HUES64 (cell line): ENCODE results near the gene SUMO3.

Experiments
- H3K27ac ChIP-seq: 2 replicates; pipeline ENCODE4 v1.7.0; 2013; ENCODE audit warnings: low read depth, low read length, inconsistent platforms
- H3K27me3 ChIP-seq: 2 replicates; pipeline ENCODE4 v1.6.1; 2013; ENCODE audit warnings: mild to moderate bottlenecking, low read length; ENCODE audit not compliant: insufficient read depth
- H3K36me3 ChIP-seq: 2 replicates; pipeline ENCODE4 v1.6.1; 2013; ENCODE audit warnings: mild to moderate bottlenecking, low read length; ENCODE audit not compliant: insufficient read depth
- H3K4me1 ChIP-seq: 2 replicates; pipeline ENCODE4 v1.6.1; 2013; ENCODE audit warnings: mild to moderate bottlenecking, low read length, moderate library complexity; ENCODE audit not compliant: insufficient read depth
- H3K4me3 ChIP-seq: 2 replicates; pipeline ENCODE4 v1.5.1; 2013; ENCODE audit warnings: mild to moderate bottlenecking, low read length, moderate library complexity
- H3K9ac ChIP-seq: 2 replicates; pipeline ENCODE4 v1.6.1; 2013; ENCODE audit warnings: mild to moderate bottlenecking, low read depth, low read length
- H3K9me3 ChIP-seq: 2 replicates; pipeline ENCODE4 v1.6.1; 2013; ENCODE audit warnings: low read depth, low read length; ENCODE audit not compliant: insufficient read depth
- WGBS: fragments of 150-250, 120-280 bp; methylation state at CpG from one replicate; pipeline ENCODE4 v1.1.7; 2013; ENCODE audit warnings: missing lambda C conversion rate; 5-methylcytosine and 5-hydroxymethylcytosine counted together

The SUMO3 gene

DNA sequence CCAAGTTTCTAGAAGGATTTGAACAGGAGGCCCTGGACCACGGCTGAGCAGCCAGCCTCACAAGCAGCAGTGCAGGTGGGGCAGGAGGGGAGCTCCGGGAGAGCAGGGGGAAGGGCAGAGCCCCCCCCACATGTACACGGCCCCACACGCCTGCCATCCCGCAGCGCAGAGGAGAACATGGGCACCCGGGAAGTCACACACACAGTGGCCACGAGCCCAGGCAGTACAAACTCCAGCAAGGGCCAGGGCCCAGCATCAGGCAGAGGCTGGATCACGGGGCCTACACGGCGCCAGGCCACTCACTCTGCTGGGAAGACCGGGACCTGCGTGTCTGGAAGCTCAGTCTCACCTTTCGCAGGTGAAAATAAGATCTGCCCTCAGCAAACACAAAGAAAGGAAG lies 5.2 kb downstream of the SUMO3 start:
- H3K4me3 ChIP-seq = no peak overlapping the region
- H3K36me3 ChIP-seq = peaks cover 52% of the 10 kb centered on the region
- H3K9me3 ChIP-seq = no peaks in the 10 kb centered on the region
- no peak overlapping the region for H3K9ac ChIP-seq
- H3K27ac ChIP-seq = no peak overlapping the region
- no peaks in the 10 kb centered on the region for H3K27me3 ChIP-seq
- WGBS = 91% methylated on average over 14 of the region's 14 CpGs
- H3K4me1 ChIP-seq = 0 out of 2 replicates have a peak, but pooled peaks cover 6% of the 10 kb centered on the region

DNA sequence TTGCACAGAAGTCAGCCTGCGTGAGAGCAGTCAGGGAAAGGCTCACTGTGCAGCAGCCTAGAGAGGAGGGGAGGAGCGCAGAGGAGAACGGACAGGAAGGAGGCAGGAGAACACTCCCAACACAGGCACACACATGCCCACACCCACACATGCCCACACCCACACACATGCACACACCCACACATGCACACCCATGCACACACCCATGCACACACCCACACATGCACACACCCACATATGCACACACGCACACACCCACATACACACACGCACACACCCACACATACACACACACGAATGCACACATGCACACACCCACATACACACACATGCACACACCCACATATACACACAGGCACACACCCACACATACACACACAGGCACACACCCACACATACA lies 7.1 kb downstream of the SUMO3 start:
- Histone ChIP-seq H3K36me3 (peaks cover 68% of the 10 kb centered on the region), H3K9ac (no peak overlapping the region)
- WGBS = 95% methylated on average over 6 of the region's 6 CpGs

DNA sequence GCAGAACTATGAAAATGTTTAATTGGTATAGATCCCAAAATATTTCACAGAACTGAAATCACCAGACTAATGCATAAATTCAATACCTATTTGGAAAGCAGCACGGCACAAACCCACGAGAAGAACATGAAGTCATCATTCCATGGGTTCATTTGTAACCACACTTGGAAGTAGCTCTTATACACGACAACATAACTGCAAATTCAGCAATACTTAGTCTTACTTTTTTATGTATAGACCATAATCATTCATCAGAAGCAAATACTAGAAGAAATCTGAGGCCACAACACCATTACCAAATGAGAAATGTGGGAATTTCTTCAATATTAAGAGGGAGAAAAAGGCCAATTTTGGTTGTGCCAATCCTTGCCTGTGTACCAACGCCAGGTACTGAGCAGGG lies 12.0 kb downstream of the SUMO3 start:
- 87% methylated on average over 4 of the region's 4 CpGs for WGBS
- no peak overlapping the region for H3K27ac ChIP-seq
- peaks cover 76% of the 10 kb centered on the region for H3K36me3 ChIP-seq

More for the DNA sequence above, 7.1 kb downstream of the SUMO3 start:
- Histone ChIP-seq H3K27me3 (no peaks in the 10 kb centered on the region), H3K9me3 (no peaks in the 10 kb centered on the region), H3K27ac (no peak overlapping the region), H3K4me1 (0 out of 2 replicates have a peak, but pooled peaks cover 6% of the 10 kb centered on the region), H3K4me3 (no peak overlapping the region)

DNA sequence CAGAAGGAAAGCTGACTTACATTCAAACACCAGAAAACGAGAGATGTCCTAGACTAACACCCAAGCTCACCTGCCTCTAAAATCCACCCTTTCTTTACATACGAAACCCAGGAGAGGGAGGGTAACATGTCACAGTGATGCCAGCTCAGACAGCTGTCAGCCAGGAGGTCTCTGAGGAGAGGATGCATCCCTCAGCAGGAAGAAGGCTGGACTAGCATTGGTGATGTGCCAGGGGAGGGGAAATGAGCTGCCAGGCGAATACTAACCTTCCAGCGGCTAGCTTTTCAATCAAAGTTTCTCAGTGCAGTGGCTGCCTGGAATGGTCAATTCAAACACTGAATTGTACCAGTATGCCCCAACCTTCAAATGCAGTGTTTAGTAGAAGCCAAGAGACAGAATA lies 12.6 kb downstream of the SUMO3 start:
- Histone ChIP-seq H3K36me3 (peaks cover 71% of the 10 kb centered on the region), H3K27ac (no peak overlapping the region), H3K9ac (no peak overlapping the region), H3K9me3 (no peaks in the 10 kb centered on the region), H3K4me3 (no peak overlapping the region), H3K4me1 (peaks cover 12% of the 10 kb centered on the region; the same call in 1 of the 2 replicates), H3K27me3 (no peaks in the 10 kb centered on the region)
- WGBS = 96% methylated on average over 4 of the region's 4 CpGs

More for the DNA sequence above, 12.0 kb downstream of the SUMO3 start:
- peaks cover 8% of the 10 kb centered on the region; the same call in 1 of the 2 replicates for H3K4me1 ChIP-seq
- no peaks in the 10 kb centered on the region for H3K27me3 ChIP-seq
- no peak overlapping the region for H3K4me3 ChIP-seq
- no peaks in the 10 kb centered on the region for H3K9me3 ChIP-seq
- no peak overlapping the region for H3K9ac ChIP-seq

DNA sequence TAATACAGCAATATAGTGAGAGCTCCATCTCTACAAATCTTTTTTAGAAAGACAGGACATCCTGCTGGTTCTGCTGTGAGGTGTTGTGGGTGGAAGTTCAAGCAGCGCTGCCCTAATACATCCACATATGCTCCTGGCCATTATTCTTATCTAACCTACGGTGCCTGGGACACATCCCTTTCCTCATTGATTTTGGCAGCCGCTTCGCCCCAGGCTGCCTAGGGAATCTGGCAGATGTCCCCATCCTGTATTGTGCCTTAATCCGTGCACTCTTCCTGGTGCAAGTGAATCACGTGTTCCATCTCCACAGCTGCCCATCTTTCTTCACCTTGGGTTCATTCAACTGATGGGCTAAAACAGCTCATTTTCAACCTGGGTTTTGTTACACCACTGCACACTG lies 13.1 kb downstream of the SUMO3 start:
- Histone ChIP-seq H3K9ac (no peak overlapping the region), H3K27me3 (no peaks in the 10 kb centered on the region), H3K36me3 (peaks cover 71% of the 10 kb centered on the region), H3K9me3 (no peaks in the 10 kb centered on the region), H3K4me3 (no peak overlapping the region), H3K4me1 (peaks cover 16% of the 10 kb centered on the region; the same call in 1 of the 2 replicates), H3K27ac (no peak overlapping the region)
- 94% methylated on average over 6 of the region's 6 CpGs for WGBS

DNA sequence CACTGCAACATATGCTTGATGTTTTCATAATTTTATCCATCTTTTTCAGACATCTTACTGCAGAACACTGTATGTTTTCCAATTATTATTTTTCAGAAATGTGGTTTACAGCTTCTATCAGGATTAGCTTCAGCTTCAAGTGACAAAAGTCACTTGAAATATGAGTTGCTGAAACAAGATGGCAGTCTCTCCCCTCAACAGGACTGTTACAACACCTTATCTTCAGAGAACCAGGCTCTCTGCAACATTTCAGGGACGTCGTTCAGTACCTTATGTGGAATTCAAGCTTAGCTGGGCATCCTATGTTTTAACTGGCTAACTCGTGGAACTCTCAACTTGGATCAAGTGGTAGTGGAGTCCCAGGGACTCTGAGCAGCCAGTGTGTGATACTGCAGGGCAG lies 14.2 kb downstream of the SUMO3 start:
- Histone ChIP-seq H3K36me3 (peaks cover 71% of the 10 kb centered on the region), H3K9me3 (no peaks in the 10 kb centered on the region)
- 91% methylated on average over 3 of the region's 3 CpGs for WGBS

DNA sequence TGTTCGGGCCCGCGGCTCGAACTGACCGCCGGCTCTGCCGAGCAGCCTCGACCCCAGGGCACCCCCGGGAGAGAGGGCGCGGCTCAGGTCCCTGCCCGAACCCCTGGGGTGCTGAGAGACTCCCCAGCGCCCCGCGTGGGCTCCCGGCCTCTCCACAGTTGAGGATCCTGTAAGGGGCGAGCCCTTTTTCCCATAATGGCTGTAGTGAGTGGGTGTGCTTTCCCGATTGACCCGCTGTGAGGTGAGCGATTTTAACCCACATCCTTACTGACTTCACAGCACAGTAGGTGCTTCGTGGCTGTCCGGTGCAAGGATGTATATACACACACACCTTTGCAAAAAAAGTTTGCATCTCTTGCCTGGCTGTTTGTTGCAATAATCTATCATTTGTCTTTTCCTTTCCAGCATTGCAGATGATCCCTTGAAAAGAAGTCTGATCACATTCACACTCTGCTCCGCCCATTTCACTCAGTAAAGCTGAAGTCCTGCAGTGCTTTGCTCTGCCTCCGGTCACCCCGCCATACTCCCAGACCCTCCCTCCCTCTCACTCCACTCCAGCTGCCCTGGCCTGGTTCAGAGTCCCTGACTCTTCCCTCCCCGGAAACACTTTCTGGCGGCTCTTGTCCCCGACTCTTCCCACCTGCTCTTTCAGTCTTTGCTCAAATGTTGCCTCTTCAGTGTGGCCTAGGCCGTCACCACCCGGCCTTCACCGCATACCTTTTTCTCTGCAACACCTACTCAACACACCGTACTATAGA lies 15.3 kb downstream of the SUMO3 start:
- peak overlapping the region; percentile 87 for H3K27ac ChIP-seq
- peaks cover 72% of the 10 kb centered on the region for H3K36me3 ChIP-seq
- H3K4me1 ChIP-seq = peaks cover 18% of the 10 kb centered on the region; the same call in 1 of the 2 replicates
- no peaks in the 10 kb centered on the region for H3K27me3 ChIP-seq
- peak overlapping the region; percentile 91 for H3K9ac ChIP-seq
- 17% methylated on average over 32 of the region's 32 CpGs for WGBS
- peak overlapping the region; percentile 96 for H3K4me3 ChIP-seq
- no peaks in the 10 kb centered on the region for H3K9me3 ChIP-seq

More for the DNA sequence above, 14.2 kb downstream of the SUMO3 start:
- H3K27ac ChIP-seq = no peak overlapping the region
- H3K4me3 ChIP-seq = no peak overlapping the region
- peaks cover 18% of the 10 kb centered on the region; the same call in 1 of the 2 replicates for H3K4me1 ChIP-seq
- no peaks in the 10 kb centered on the region for H3K27me3 ChIP-seq
- H3K9ac ChIP-seq = no peak overlapping the region

DNA sequence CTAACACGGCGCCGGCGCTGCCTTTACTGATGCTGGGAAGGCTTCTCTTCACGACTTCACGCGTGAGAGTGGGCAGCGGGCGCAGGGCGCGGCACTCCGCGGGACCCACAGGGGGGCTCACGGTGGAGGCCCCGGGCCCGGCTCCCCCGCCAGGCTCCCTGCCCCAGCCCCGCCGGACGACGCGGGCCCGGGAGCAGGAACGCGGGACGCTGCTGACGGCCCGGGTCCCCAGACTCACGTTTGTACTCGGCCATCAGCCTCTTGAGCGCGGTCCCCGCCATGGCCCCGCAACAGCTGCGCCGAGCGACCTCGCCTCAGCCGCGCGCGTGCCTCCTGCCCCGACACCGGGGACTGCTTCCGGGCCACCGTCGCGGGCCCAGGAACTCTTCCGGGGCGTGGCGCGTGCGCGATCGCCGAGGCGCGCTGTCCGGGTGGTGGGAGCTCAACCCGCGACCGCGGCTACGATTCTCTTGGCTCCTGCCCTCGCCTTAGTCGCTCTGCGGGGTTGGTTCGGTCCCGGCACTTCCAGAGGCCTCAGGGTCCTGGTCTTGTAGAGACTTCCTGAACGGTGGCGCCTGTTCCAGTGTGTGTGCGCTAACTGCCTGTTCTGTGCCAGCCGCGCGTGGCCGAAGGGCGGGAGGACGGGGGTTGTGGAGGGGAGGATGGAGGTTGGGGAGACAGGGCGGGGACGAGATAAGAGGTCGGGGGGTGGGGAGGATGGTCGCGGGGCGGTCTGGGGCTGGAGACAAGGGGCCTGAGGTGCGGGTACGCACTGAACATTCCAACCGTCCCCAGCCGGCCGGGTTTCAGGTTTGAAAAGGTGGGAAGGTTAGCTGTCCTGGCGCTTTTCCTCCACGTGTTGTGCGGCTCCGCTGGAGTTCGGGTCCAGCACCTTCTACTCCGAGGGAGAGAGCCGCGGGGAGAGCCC lies 16.1 kb downstream of the SUMO3 start, which contains the start of gene UBE2G2:
UBE2G2 (minus strand) TSS at position 353 of the 928 bp plus-strand sequence; CDS start at position 281, 72 bp downstream.
- under 1% methylated on average over 97 of the region's 97 CpGs for WGBS
- peaks cover 18% of the 10 kb centered on the region; the same call in 1 of the 2 replicates for H3K4me1 ChIP-seq
- H3K9ac ChIP-seq = peak within 1 kb of the TSS; percentile 91
- H3K36me3 ChIP-seq = peaks cover 69% of the 10 kb centered on the region
- H3K4me3 ChIP-seq = peak within 1 kb of the TSS; percentile 96
- H3K27me3 ChIP-seq = no peaks in the 10 kb centered on the region
- no peaks in the 10 kb centered on the region for H3K9me3 ChIP-seq
- H3K27ac ChIP-seq = peak within 1 kb of the TSS; percentile 87

DNA sequence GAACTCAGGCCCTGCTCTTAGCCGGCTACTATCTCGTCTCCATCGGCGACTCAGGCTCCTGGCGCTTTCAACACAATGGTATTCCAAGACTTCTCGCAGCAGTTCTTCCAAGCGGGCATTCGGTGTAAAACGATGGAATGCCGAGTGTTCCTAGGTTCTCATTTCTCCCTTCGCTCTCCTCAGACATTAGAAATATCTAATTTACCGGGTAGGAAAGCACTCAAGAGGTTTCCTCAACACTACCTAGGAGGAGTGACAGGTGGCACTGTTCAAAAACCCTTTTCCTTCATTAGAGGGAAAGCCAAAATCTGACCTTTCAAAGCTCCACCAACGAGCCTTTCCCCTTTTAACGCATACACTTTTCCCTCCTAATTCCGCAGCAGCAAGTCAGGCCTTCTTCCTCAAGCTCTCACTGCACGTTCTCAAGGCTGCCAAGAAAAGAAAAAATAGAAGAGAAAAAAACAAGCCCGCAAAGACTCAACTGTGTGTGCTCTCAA lies 16.8 kb downstream of the SUMO3 start:
- H3K36me3 ChIP-seq = peaks cover 70% of the 10 kb centered on the region
- H3K9me3 ChIP-seq = no peaks in the 10 kb centered on the region
- no peaks in the 10 kb centered on the region for H3K27me3 ChIP-seq
- peak overlapping the region; percentile 96 for H3K4me3 ChIP-seq
- 3% methylated on average over 17 of the region's 17 CpGs for WGBS
- H3K4me1 ChIP-seq = peaks cover 18% of the 10 kb centered on the region; the same call in 1 of the 2 replicates
- peak overlapping the region; percentile 91 for H3K9ac ChIP-seq
- H3K27ac ChIP-seq = peak overlapping the region; percentile 87

DNA sequence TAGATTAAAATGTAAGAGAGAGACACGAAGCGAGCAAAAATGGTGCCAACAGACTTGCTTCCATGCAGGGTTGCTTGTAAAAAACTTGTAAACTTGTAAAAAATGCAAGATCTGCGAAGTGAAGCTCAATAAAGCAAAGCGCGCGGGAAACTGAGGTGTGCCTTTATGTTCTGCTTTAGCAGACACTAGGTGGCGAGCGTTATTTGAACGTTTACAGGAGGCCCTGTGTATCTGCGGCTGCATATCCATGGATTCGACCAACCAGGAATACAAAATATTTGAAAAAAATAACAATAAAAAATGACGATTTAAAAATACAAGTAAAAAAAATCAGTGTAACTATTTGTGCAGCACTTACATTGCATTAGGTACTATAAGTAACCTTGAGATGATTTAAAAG lies 17.8 kb downstream of the SUMO3 start:
- Histone ChIP-seq H3K9me3 (no peaks in the 10 kb centered on the region), H3K27ac (no peak overlapping the region), H3K4me1 (peaks cover 18% of the 10 kb centered on the region; the same call in 1 of the 2 replicates), H3K4me3 (peak overlapping the region; percentile 96), H3K27me3 (no peaks in the 10 kb centered on the region), H3K36me3 (peaks cover 66% of the 10 kb centered on the region), H3K9ac (no peak overlapping the region; the same call in 1 of the 2 replicates)
- WGBS = 69% methylated on average over 10 of the region's 12 CpGs
